Measurements from ENCODE around the gene ANKRD27. TPM values are rescaled to one million over a fixed set of nuclear protein-coding genes. Genes with fewer than 3 reads are reported as not detected.

Gene ANKRD27
- total and polyA plus RNA-seq, 10 of the 15 experiments (the other 5 are each of a cell fraction or from before 2014, with no cell fraction given) = 2.8 to 49.9 (median 28.5) TPM

- H3K9me3 ChIP-seq (replicated peaks; ENCODE audit: control insufficient read depth, insufficient read depth, low read length) = no peaks in the 10 kb centered on the region
- no peaks in the 10 kb centered on the region for H3K27me3 ChIP-seq (replicated peaks in 1 of 2; ENCODE audit: control insufficient read depth in 2 of 2, insufficient read depth in 2 of 2, low read length in 1 of 2)
- ChIA-PET SMC1A (ENCODE audit: uncharacterized antibody, unreplicated experiment) (no interaction called here), POLR2A (no interaction called here), CTCF (no interaction called here), RAD21 (ENCODE audit: unreplicated experiment) (no interaction called here)
- in situ Hi-C loops (cut with MboI) = no loop called here
- no peak for TF ChIP-seq NKRF (conservative IDR thresholded peaks at IDR 0.05)
- TF ChIP-seq ATF2 (IDR thresholded peaks at IDR 0.05; ENCODE audit: low read length) = no peak
- TF ChIP-seq, protein P1, sequence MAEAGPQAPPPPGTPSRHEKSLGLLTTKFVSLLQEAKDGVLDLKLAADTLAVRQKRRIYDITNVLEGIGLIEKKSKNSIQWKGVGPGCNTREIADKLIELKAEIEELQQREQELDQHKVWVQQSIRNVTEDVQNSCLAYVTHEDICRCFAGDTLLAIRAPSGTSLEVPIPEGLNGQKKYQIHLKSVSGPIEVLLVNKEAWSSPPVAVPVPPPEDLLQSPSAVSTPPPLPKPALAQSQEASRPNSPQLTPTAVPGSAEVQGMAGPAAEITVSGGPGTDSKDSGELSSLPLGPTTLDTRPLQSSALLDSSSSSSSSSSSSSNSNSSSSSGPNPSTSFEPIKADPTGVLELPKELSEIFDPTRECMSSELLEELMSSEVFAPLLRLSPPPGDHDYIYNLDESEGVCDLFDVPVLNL (IDR thresholded peaks at IDR 0.05; ENCODE audit: low read depth, low read length) = no peak
- TF ChIP-seq NRF1 (conservative IDR thresholded peaks at IDR 0.05; ENCODE audit: low read depth, low read length) = no peak
- TF ChIP-seq CHD2 (IDR thresholded peaks at IDR 0.05; ENCODE audit: borderline replicate concordance, low read depth, low read length) = no peak
- no peak for TF ChIP-seq CREM (IDR thresholded peaks at IDR 0.05; ENCODE audit: low read depth)
- TF ChIP-seq, protein P2, sequence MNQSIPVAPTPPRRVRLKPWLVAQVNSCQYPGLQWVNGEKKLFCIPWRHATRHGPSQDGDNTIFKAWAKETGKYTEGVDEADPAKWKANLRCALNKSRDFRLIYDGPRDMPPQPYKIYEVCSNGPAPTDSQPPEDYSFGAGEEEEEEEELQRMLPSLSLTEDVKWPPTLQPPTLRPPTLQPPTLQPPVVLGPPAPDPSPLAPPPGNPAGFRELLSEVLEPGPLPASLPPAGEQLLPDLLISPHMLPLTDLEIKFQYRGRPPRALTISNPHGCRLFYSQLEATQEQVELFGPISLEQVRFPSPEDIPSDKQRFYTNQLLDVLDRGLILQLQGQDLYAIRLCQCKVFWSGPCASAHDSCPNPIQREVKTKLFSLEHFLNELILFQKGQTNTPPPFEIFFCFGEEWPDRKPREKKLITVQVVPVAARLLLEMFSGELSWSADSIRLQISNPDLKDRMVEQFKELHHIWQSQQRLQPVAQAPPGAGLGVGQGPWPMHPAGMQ (IDR thresholded peaks at IDR 0.05; ENCODE audit: borderline replicate concordance) = no peak
- WGBS (ENCODE audit: insufficient coverage, insufficient replicate concordance, low lambda C conversion rate, missing lambda C conversion rate) = 98% methylated on average over 6 of the region's 6 CpGs
- intact Hi-C loops (cut with micrococcal nuclease; ENCODE audit: unreplicated experiment) = no loop called here
- H3K36me3 ChIP-seq (ENCODE audit: control insufficient read depth in 2 of 2, insufficient read depth in 2 of 2, low read length in 1 of 2) = no peaks in the 10 kb centered on the region; a peak in 2 of 4 replicates
- ATAC-seq (no peak), FAIRE-seq (no peak), DNase-seq (ENCODE audit: low read depth, low spot score) (no peak)
- H3K79me2 ChIP-seq (ENCODE audit: control insufficient read depth, insufficient read depth, low read length) = peaks cover 17% of the 10 kb centered on the region
- H3K4me3 ChIP-seq = no peak overlapping the region
- no peak overlapping the region for H3K9ac ChIP-seq (ENCODE audit: control insufficient read depth, insufficient read depth, low read length)
- H2AFZ ChIP-seq (ENCODE audit: control insufficient read depth, low read depth, low read length) = no peak overlapping the region
- no peak overlapping the region for H3K27ac ChIP-seq (ENCODE audit: control insufficient read depth, insufficient read depth)
- H4K20me1 ChIP-seq (ENCODE audit: control insufficient read depth, insufficient read depth) = no peaks in the 10 kb centered on the region
- no peaks in the 10 kb centered on the region for H3K4me1 ChIP-seq (ENCODE audit: control insufficient read depth, insufficient read depth, low read length)
- BruUV-seq (replicated peaks) = no TSS peak
- H3K4me2 ChIP-seq (ENCODE audit: control insufficient read depth, insufficient read depth) = no peak overlapping the region
Measured at GRCh38 chr19:32666084-32666483, 8.9 kb downstream of the ANKRD27 start.

All from GM12878 (cell line).